Epithelial cell of esophagus (primary cell): Measurements from ENCODE around the gene CAMKMT.
A peak's percentile ranks its signal among the peaks of the same experiment; 100 is the strongest.

Experiments
- DNase-seq: peaks from one replicate; pipeline ENCODE4 v3.0.0; 2010; ENCODE audit warnings: low read depth
- H3K4me3 ChIP-seq: 2 replicates; pipeline ENCODE4 v1.5.1; 2011; ENCODE audit warnings: mild to moderate bottlenecking, low read length, control low read depth
- TF ChIP-seq, protein P1 (sequence below): IDR thresholded peaks from 2 replicates; pipeline ENCODE4 v1.5.1; 2011; ENCODE audit warnings: low read depth, mild to moderate bottlenecking, low read length, control low read depth, inconsistent platforms; ENCODE audit not compliant: insufficient read depth; ENCODE audit errors: missing control alignments

The CAMKMT gene

DNA sequence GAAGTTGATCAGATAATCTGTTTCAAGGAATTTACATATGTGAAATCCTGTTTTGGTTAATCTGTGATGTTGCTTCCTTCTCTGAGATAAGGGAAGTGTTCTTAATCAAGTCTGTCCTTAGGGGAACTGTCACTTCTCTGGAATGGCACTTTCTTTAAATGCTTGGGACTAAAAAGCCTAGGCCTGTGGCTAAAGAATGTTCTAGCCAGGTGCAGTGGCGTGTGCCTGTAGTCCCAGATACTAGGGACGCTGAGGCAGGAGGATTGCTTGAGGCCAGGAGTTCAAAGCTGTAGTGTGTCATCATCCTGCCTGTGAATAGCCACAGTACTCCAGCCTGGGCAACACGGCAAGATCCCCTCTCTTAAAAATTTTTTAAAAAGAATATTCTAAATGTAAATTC is 362.2 kb downstream of the CAMKMT start:
- no peak for DNase-seq
- no peak overlapping the region for H3K4me3 ChIP-seq
- TF ChIP-seq, protein P1, sequence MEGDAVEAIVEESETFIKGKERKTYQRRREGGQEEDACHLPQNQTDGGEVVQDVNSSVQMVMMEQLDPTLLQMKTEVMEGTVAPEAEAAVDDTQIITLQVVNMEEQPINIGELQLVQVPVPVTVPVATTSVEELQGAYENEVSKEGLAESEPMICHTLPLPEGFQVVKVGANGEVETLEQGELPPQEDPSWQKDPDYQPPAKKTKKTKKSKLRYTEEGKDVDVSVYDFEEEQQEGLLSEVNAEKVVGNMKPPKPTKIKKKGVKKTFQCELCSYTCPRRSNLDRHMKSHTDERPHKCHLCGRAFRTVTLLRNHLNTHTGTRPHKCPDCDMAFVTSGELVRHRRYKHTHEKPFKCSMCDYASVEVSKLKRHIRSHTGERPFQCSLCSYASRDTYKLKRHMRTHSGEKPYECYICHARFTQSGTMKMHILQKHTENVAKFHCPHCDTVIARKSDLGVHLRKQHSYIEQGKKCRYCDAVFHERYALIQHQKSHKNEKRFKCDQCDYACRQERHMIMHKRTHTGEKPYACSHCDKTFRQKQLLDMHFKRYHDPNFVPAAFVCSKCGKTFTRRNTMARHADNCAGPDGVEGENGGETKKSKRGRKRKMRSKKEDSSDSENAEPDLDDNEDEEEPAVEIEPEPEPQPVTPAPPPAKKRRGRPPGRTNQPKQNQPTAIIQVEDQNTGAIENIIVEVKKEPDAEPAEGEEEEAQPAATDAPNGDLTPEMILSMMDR, result no peak

DNA sequence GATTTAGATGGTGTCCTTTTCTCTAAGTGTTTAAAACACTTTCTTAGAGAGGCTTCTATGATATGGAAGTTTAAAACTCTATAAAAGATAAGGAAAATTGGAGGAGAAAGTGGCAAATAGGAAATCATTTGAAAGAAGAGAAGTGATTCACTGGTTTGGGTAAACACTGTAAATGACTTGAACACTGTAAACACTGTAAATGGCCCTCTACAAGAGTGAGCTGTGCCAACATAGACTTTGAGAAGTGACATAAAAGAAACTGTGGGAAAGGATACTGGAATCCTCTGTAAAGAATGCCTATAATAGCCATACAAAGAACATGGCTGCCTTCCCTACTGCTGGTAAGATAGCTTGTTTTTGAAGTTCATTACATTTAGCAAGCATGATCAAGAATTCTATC is 368.8 kb downstream of the CAMKMT start:
- TF ChIP-seq, protein P1, result no peak
- no peak for DNase-seq
- no peak overlapping the region for H3K4me3 ChIP-seq

DNA sequence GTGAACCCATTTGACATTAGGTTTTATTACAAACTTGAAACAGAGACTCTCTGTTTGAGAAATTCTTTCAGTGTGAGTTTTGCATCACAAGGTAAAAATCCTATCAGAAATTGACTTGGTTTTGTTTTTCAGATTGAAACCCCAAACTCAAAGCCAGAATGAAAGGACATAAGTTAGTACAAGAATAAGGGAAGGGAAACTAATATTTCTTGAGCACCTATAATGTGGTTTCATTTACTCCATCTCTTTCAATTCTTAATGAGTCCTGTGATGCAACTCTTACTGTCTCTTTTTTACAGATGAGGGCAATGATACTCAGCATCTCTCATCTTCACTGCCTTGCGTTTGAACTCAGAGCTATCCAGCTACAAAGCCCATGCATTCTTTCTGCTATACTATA is 369.8 kb downstream of the CAMKMT start:
- H3K4me3 ChIP-seq, result no peak overlapping the region
- TF ChIP-seq, protein P1, result no peak
- no peak for DNase-seq

DNA sequence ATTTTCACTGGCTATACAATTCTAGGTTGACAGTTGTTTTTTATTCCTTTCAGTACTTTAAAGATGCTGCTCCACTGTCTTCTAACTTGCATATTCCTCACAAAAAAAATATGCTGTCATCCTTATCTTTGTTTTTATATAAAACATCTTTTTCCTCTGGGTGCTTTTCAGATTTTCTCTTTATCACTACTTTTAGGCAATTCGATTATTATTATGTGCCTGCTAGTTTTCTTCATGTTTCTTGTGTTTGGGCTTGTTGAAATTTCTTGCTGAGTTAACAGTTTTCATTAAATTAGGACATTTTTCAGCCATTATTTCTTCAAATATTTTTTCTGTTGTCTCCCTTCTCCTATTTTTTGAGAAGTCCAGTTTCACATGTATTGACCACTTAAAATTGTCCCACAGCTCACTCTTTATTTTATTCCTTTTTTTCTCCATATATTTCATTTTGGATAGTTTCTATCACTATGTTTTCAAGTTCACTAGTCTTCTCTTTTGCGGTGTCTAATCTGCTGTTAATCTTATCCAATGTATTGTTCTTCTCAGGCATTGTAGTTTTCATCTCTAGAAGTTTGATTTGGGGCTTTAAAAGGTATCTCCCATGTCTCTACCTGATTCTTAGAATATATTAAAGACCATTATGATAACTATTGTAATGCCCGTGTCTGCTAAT is 374.7 kb downstream of the CAMKMT start:
- TF ChIP-seq, protein P1, result no peak
- no peak for DNase-seq
- no peak overlapping the region for H3K4me3 ChIP-seq

DNA sequence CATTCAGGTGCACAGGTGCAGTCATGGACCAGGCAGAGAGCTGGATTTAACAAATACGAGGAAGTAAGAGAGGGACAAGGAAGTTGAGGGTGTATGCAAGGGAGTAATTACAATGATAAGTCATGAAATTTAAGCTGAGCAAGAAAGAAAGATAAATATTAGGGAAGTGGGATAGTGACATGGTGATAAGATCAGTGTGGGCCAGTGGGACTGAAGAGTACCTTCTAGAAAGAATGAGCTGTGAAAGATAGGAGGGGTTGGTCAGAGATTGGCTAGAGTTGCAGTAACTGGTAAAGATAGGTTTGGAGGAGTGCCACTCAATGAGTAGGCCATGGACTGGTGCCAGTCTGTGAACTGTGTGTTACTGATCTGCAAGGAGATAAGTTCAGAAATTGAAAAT is 378.9 kb downstream of the CAMKMT start:
- TF ChIP-seq, protein P1, result no peak
- no peak overlapping the region for H3K4me3 ChIP-seq
- peak; percentile 6 for DNase-seq

DNA sequence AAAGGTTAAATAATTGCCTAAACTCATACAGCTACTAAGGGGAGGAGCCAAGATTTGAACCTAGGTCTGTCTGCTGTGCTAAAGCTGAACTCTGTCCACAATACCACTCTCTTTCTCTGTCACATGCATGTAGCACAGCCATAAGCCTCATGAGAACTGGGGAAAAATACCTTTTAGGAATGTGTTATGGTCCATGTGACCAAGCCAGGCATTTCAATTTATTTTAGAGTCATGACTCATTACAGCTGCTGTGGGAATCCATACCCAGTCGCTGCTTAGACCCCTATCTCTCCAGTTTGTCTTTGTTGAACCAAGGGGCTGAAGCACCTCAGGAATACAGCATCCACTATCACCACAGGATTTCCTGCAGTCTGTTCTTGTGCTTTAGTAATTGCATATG is 379.8 kb downstream of the CAMKMT start:
- no peak overlapping the region for H3K4me3 ChIP-seq
- DNase-seq, result no peak
- TF ChIP-seq, protein P1, result no peak

DNA sequence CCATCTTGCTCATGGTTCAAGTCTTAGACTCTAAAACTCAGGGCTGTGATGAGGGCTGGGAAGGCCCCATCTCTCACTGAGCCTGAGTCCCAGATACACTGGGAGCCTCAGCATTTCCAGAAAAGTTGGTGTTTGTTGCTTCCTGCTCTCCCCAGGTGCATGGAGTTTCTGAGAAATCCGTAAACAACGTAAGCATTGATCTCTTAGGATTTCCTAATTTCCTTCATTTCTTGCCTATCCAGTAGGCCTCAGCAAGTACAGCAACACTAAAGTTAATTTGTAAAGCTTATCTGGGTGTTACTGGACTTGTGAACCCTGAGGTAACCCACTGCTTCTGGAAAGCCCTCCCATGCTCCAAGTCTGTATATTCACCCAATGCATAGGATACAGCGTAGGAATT is 380.3 kb downstream of the CAMKMT start:
- DNase-seq, result no peak
- TF ChIP-seq, protein P1, result no peak
- H3K4me3 ChIP-seq, result no peak overlapping the region
